Measurements from ENCODE around the gene SH3BGRL. TPM values are rescaled to one million over a fixed set of nuclear protein-coding genes. Genes with fewer than 3 reads are reported as not detected.

Gene SH3BGRL
- total and polyA plus RNA-seq, 2 of the 13 experiments (the other 11 are each of a cell fraction or from before 2014, with no cell fraction given) = 8.9 to 11.4 TPM

GRCh38 chrX:81336455-81337152 is 134.7 kb downstream of the SH3BGRL start (continued):
- TF ChIP-seq MLLT10 (CRISPR knock-in tag; IDR thresholded peaks at IDR 0.05) = no peak
- TF ChIP-seq SP140L (CRISPR knock-in tag; IDR thresholded peaks at IDR 0.05; ENCODE audit: borderline replicate concordance) = no peak
- no peak for TF ChIP-seq ZNF232 (CRISPR knock-in tag; IDR thresholded peaks at IDR 0.05; ENCODE audit: borderline replicate concordance)
- no peak for TF ChIP-seq ZXDC (CRISPR knock-in tag; IDR thresholded peaks at IDR 0.05)
- TF ChIP-seq ZNF607 (CRISPR knock-in tag; IDR thresholded peaks at IDR 0.05; ENCODE audit: borderline replicate concordance) = no peak
- TF ChIP-seq HDAC2 (CRISPR knock-in tag; IDR thresholded peaks at IDR 0.05) = no peak
- TF ChIP-seq RFX5 (IDR thresholded peaks at IDR 0.05; ENCODE audit: low read depth, low read length) = no peak
- TF ChIP-seq ZNF563 (CRISPR knock-in tag; IDR thresholded peaks at IDR 0.05) = no peak
- no peak for TF ChIP-seq ZNF710 (CRISPR knock-in tag; IDR thresholded peaks at IDR 0.05; ENCODE audit: borderline replicate concordance)
- TF ChIP-seq ZNF3 (CRISPR knock-in tag; IDR thresholded peaks at IDR 0.05) = no peak
- TF ChIP-seq PITX1 (CRISPR knock-in tag; IDR thresholded peaks at IDR 0.05) = no peak

Measured in HepG2 (cell line).